HEK293 (cell line): ENCODE results near the gene GAST.

ENCODE experiments used
- MYNN ChIP-seq: fragments of 450-650 bp; formaldehyde crosslinking; IDR thresholded peaks from 2 replicates; pipeline ENCODE4 v1.5.1; 2016; ENCODE audit warnings: missing biosample characterization, missing genetic modification characterization, borderline replicate concordance
- SP7 ChIP-seq: fragments of 450-650 bp; formaldehyde crosslinking; IDR thresholded peaks from 2 replicates; pipeline ENCODE4 v1.5.1; 2016; ENCODE audit warnings: missing biosample characterization, missing genetic modification characterization
- TCF7L2 ChIP-seq: IDR thresholded peaks from 2 replicates; pipeline ENCODE4 v1.6.1; 2011; ENCODE audit warnings: low read depth, mild to moderate bottlenecking, inconsistent platforms, low read length, moderate library complexity, borderline replicate concordance
- ZBTB1 ChIP-seq: fragments of 450-650 bp; formaldehyde crosslinking; IDR thresholded peaks from 2 replicates; pipeline ENCODE4 v1.5.1; 2016; ENCODE audit warnings: missing biosample characterization, missing genetic modification characterization
- ZBTB8A ChIP-seq: fragments of 450-650 bp; formaldehyde crosslinking; IDR thresholded peaks from 2 replicates; pipeline ENCODE4 v1.5.1; 2016; ENCODE audit warnings: missing biosample characterization, missing genetic modification characterization
- ZNF202 ChIP-seq: fragments of 450-650 bp; formaldehyde crosslinking; IDR thresholded peaks from 2 replicates; pipeline ENCODE4 v1.5.1; 2016; ENCODE audit warnings: missing biosample characterization, missing genetic modification characterization, borderline replicate concordance
- ZNF311 ChIP-seq: fragments of 450-650 bp; formaldehyde crosslinking; IDR thresholded peaks from 2 replicates; pipeline ENCODE4 v1.5.1; 2017; ENCODE audit warnings: missing biosample characterization, missing genetic modification characterization, borderline replicate concordance
- ZNF350 ChIP-seq: fragments of 450-650 bp; formaldehyde crosslinking; IDR thresholded peaks from 2 replicates; pipeline ENCODE4 v1.5.0; 2017; ENCODE audit warnings: missing biosample characterization, mild to moderate bottlenecking, missing genetic modification characterization
- ZNF549 ChIP-seq: fragments of 450-650 bp; IDR thresholded peaks from 2 replicates; pipeline ENCODE4 v1.5.1; 2018; ENCODE audit warnings: missing biosample characterization, missing genetic modification characterization, mild to moderate bottlenecking, inconsistent platforms, moderate library complexity
- ZNF654 ChIP-seq: fragments of 450-650 bp; formaldehyde crosslinking; IDR thresholded peaks from 2 replicates; pipeline ENCODE4 v1.5.1; 2016; ENCODE audit warnings: low read depth, missing biosample characterization, missing genetic modification characterization
- ZNF747 ChIP-seq: fragments of 450-650 bp; formaldehyde crosslinking; IDR thresholded peaks from 2 replicates; pipeline ENCODE4 v1.5.1; 2016; ENCODE audit warnings: missing biosample characterization, missing genetic modification characterization
- ZNF776 ChIP-seq: fragments of 450-650 bp; formaldehyde crosslinking; IDR thresholded peaks from 2 replicates; pipeline ENCODE4 v1.5.0; 2017; ENCODE audit warnings: missing biosample characterization, missing genetic modification characterization, borderline replicate concordance
- ZNF843 ChIP-seq: fragments of 450-650 bp; formaldehyde crosslinking; IDR thresholded peaks from 2 replicates; pipeline ENCODE4 v1.5.1; 2016; ENCODE audit warnings: missing biosample characterization, missing genetic modification characterization
- TF ChIP-seq, protein P1 (sequence below): fragments of 450-650 bp; formaldehyde crosslinking; conservative IDR thresholded peaks from 2 replicates; pipeline ENCODE4 v1.5.1; 2016; ENCODE audit warnings: low read depth, missing biosample characterization, missing genetic modification characterization
- TF ChIP-seq, protein P2 (sequence below): fragments of 450-650 bp; formaldehyde crosslinking; IDR thresholded peaks from 2 replicates; pipeline ENCODE4 v1.5.1; 2016; ENCODE audit warnings: missing biosample characterization, missing genetic modification characterization
- TF ChIP-seq, protein P3 (sequence below): fragments of 450-650 bp; formaldehyde crosslinking; IDR thresholded peaks from 2 replicates; pipeline ENCODE4 v1.5.1; 2016; ENCODE audit warnings: missing biosample characterization, missing genetic modification characterization, borderline replicate concordance

GAST gene

DNA sequence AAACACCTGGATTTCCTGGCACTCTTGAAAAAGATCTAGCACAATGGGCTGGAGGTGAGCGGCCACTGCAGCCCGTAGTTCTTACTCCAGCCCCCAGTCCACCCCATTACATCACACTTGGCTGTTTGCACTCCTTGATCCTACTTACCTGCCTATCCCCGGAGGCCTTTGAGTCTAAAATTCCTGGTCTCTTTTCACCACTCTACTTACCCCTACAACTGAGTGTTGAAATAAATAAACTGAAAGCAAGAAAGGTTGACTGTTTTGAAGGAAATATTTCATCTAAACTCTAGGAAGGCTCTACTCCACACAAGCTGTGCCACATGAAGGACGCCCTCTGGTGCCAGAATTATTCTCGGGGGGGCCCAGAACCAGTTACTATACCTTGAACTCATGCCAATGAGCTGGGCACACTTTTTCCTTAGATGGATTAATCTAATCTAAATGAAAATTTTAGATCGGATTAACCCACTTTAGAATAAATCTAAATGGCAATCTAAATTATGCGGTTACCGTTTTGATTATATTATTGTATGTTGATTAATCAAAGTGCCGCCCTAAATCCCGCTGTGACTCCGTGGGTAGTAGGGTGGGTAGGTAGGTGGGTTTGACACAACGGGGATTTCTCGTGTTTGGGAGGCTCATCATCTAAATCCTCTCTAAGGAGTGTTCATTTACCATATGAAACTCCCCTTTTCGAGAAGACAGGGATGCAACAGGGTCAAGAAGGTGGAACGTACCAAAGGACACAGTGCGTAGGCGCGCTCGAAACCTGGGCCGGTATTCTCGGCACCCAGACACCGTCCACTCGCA is 24.1 kb upstream of the GAST start (continued):
- TF ChIP-seq, protein P1, sequence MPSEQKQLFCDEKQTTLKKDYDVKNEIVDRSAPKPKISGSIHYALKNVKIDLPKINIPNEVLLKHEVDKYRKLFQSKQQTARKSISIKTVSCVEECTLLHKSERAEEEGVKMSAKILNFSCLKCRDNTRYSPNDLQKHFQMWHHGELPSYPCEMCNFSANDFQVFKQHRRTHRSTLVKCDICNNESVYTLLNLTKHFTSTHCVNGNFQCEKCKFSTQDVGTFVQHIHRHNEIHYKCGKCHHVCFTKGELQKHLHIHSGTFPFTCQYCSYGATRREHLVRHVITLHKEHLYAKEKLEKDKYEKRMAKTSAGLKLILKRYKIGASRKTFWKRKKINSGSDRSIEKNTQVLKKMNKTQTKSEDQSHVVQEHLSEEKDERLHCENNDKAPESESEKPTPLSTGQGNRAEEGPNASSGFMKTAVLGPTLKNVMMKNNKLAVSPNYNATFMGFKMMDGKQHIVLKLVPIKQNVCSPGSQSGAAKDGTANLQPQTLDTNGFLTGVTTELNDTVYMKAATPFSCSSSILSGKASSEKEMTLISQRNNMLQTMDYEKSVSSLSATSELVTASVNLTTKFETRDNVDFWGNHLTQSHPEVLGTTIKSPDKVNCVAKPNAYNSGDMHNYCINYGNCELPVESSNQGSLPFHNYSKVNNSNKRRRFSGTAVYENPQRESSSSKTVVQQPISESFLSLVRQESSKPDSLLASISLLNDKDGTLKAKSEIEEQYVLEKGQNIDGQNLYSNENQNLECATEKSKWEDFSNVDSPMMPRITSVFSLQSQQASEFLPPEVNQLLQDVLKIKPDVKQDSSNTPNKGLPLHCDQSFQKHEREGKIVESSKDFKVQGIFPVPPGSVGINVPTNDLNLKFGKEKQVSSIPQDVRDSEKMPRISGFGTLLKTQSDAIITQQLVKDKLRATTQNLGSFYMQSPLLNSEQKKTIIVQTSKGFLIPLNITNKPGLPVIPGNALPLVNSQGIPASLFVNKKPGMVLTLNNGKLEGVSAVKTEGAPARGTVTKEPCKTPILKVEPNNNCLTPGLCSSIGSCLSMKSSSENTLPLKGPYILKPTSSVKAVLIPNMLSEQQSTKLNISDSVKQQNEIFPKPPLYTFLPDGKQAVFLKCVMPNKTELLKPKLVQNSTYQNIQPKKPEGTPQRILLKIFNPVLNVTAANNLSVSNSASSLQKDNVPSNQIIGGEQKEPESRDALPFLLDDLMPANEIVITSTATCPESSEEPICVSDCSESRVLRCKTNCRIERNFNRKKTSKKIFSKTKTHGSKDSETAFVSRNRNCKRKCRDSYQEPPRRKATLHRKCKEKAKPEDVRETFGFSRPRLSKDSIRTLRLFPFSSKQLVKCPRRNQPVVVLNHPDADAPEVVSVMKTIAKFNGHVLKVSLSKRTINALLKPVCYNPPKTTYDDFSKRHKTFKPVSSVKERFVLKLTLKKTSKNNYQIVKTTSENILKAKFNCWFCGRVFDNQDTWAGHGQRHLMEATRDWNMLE (tag by site-specific recombination): peak; percentile 43; the same call in 1 of the 2 replicates
- TF ChIP-seq MYNN (tag by site-specific recombination) (no peak), ZBTB1 (tag by site-specific recombination) (0 out of 2 replicates have a peak, but pooled peaks have one; percentile 5), SP7 (peak; percentile 39), ZNF350 (tag by site-specific recombination) (no peak), ZNF311 (tag by site-specific recombination) (no peak), TCF7L2 (0 out of 2 replicates have a peak, but pooled peaks have one; percentile 80), ZNF843 (tag by site-specific recombination) (no peak), ZNF549 (tag by site-specific recombination) (no peak), ZNF776 (tag by site-specific recombination) (no peak), ZNF202 (tag by site-specific recombination) (no peak), ZNF747 (tag by site-specific recombination) (no peak), ZBTB8A (tag by site-specific recombination) (peak; percentile 25; the same call in 1 of the 2 replicates), ZNF654 (tag by site-specific recombination) (no peak)
- TF ChIP-seq, protein P2, sequence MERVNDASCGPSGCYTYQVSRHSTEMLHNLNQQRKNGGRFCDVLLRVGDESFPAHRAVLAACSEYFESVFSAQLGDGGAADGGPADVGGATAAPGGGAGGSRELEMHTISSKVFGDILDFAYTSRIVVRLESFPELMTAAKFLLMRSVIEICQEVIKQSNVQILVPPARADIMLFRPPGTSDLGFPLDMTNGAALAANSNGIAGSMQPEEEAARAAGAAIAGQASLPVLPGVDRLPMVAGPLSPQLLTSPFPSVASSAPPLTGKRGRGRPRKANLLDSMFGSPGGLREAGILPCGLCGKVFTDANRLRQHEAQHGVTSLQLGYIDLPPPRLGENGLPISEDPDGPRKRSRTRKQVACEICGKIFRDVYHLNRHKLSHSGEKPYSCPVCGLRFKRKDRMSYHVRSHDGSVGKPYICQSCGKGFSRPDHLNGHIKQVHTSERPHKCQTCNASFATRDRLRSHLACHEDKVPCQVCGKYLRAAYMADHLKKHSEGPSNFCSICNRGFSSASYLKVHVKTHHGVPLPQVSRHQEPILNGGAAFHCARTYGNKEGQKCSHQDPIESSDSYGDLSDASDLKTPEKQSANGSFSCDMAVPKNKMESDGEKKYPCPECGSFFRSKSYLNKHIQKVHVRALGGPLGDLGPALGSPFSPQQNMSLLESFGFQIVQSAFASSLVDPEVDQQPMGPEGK (tag by site-specific recombination): no peak; the same call in 1 of the 2 replicates
- TF ChIP-seq, protein P3, sequence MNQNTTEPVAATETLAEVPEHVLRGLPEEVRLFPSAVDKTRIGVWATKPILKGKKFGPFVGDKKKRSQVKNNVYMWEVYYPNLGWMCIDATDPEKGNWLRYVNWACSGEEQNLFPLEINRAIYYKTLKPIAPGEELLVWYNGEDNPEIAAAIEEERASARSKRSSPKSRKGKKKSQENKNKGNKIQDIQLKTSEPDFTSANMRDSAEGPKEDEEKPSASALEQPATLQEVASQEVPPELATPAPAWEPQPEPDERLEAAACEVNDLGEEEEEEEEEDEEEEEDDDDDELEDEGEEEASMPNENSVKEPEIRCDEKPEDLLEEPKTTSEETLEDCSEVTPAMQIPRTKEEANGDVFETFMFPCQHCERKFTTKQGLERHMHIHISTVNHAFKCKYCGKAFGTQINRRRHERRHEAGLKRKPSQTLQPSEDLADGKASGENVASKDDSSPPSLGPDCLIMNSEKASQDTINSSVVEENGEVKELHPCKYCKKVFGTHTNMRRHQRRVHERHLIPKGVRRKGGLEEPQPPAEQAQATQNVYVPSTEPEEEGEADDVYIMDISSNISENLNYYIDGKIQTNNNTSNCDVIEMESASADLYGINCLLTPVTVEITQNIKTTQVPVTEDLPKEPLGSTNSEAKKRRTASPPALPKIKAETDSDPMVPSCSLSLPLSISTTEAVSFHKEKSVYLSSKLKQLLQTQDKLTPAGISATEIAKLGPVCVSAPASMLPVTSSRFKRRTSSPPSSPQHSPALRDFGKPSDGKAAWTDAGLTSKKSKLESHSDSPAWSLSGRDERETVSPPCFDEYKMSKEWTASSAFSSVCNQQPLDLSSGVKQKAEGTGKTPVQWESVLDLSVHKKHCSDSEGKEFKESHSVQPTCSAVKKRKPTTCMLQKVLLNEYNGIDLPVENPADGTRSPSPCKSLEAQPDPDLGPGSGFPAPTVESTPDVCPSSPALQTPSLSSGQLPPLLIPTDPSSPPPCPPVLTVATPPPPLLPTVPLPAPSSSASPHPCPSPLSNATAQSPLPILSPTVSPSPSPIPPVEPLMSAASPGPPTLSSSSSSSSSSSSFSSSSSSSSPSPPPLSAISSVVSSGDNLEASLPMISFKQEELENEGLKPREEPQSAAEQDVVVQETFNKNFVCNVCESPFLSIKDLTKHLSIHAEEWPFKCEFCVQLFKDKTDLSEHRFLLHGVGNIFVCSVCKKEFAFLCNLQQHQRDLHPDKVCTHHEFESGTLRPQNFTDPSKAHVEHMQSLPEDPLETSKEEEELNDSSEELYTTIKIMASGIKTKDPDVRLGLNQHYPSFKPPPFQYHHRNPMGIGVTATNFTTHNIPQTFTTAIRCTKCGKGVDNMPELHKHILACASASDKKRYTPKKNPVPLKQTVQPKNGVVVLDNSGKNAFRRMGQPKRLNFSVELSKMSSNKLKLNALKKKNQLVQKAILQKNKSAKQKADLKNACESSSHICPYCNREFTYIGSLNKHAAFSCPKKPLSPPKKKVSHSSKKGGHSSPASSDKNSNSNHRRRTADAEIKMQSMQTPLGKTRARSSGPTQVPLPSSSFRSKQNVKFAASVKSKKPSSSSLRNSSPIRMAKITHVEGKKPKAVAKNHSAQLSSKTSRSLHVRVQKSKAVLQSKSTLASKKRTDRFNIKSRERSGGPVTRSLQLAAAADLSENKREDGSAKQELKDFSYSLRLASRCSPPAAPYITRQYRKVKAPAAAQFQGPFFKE (tag by site-specific recombination): no peak
